PC-9 (cell line): ENCODE data around the gene MSANTD1. TPM values are rescaled to one million over a fixed set of nuclear protein-coding genes. Genes with fewer than 3 reads are reported as not detected.

Source experiments
- BruUV-seq: library from RNA; stranded (reverse); fragments of 400-500 nt; replicated peaks from 2 replicates; lab custom pipeline; 2021; lab: Mats Ljungman, UMichigan
- CTCF ChIA-PET: fragments of 300-600 bp; sonication (Branson Sonifier 250); formaldehyde crosslinking; loops from one replicate; lab custom pipeline; 2022; ENCODE audit warnings: antibody characterized with exemption; lab: Charles Lee
- POLR2A ChIA-PET: fragments of 300-600 bp; sonication (Branson Sonifier 250); formaldehyde crosslinking; loops from one replicate; lab custom pipeline; 2022; ENCODE audit warnings: antibody characterized with exemption; ENCODE audit not compliant: unreplicated experiment; lab: Charles Lee
- DNase-seq, 2 experiments: peaks; one replicate each; pipeline versions ENCODE4 v3.0.0 to v3.0.0-alpha.2; 2015 to 2022; ENCODE audit warnings: mixed read lengths in 1 of 2
- H2AFZ ChIP-seq: fragments of 200-600 bp; sonication (generic); 2 replicates; pipeline ENCODE4 v1.8.1; 2017; ENCODE audit warnings: antibody characterized with exemption
- H3F3A ChIP-seq: fragments of 200-600 bp; sonication (generic); 2 replicates; pipeline ENCODE4 v1.8.1; 2017; ENCODE audit warnings: antibody characterized with exemption, mild to moderate bottlenecking, low read depth; ENCODE audit not compliant: insufficient read depth
- H3K27ac ChIP-seq: fragments of 200-600 bp; sonication (generic); 2 replicates; pipeline ENCODE4 v1.6.1; 2016; ENCODE audit warnings: mixed run types
- H3K27me3 ChIP-seq: fragments of 200-600 bp; sonication (generic); 2 replicates; pipeline ENCODE4 v1.6.1; 2016; ENCODE audit warnings: low read depth, mixed run types; ENCODE audit not compliant: insufficient read depth
- H3K36me3 ChIP-seq: fragments of 200-600 bp; sonication (generic); 2 replicates; pipeline ENCODE4 v1.6.1; 2016; ENCODE audit warnings: low read depth, mixed run types
- H3K4me1 ChIP-seq: fragments of 200-600 bp; sonication (generic); replicated peaks from 2 replicates; pipeline ENCODE4 v1.6.1; 2016; ENCODE audit warnings: mixed run types; ENCODE audit not compliant: insufficient read depth
- H3K4me2 ChIP-seq: fragments of 200-600 bp; sonication (generic); 2 replicates; pipeline ENCODE4 v1.6.1; 2017; ENCODE audit warnings: mixed run types
- H3K4me3 ChIP-seq: fragments of 200-600 bp; sonication (generic); 2 replicates; pipeline ENCODE4 v1.6.1; 2016; ENCODE audit warnings: mixed run types
- H3K79me2 ChIP-seq: fragments of 200-600 bp; sonication (generic); 2 replicates; pipeline ENCODE4 v1.6.1; 2017; ENCODE audit warnings: low read depth, mixed run types
- H3K9me2 ChIP-seq: fragments of 200-600 bp; sonication (generic); 2 replicates; pipeline ENCODE4 v1.8.1; 2017; ENCODE audit warnings: mild to moderate bottlenecking; ENCODE audit not compliant: insufficient read depth
- H3K9me3 ChIP-seq: fragments of 200-600 bp; sonication (generic); 2 replicates; pipeline ENCODE4 v1.8.1; 2016; ENCODE audit warnings: low read depth; ENCODE audit not compliant: insufficient read depth
- H4K20me1 ChIP-seq: fragments of 200-600 bp; sonication (generic); 2 replicates; pipeline ENCODE4 v1.8.1; 2017; ENCODE audit not compliant: insufficient read depth
- EZH2 ChIP-seq: fragments of 200-600 bp; sonication (generic); IDR thresholded peaks from 2 replicates; pipeline ENCODE4 v1.8.0; 2017; ENCODE audit warnings: antibody characterized with exemption, low read depth
- intact Hi-C: fragments of 100-400 bp; cut with micrococcal nuclease; formaldehyde crosslinking; loops from one replicate; pipeline ENCODE4 v1.10.0; 2022; ENCODE audit not compliant: unreplicated experiment
- total RNA-seq: library from RNA; stranded (reverse); gene quantifications from 2 replicates; pipeline ENCODE4 v1.2.3, GENCODE V29; 2021
- TF ChIP-seq, protein P1 (sequence below): fragments of 200-600 bp; sonication (generic); conservative IDR thresholded peaks from 2 replicates; pipeline ENCODE4 v1.6.1; 2017; ENCODE audit warnings: mixed run types, antibody characterized with exemption, mild to moderate bottlenecking, moderate library complexity

MSANTD1 gene
- total RNA-seq, 1 experiment from 2014 or later: 3.1 TPM

DNA sequence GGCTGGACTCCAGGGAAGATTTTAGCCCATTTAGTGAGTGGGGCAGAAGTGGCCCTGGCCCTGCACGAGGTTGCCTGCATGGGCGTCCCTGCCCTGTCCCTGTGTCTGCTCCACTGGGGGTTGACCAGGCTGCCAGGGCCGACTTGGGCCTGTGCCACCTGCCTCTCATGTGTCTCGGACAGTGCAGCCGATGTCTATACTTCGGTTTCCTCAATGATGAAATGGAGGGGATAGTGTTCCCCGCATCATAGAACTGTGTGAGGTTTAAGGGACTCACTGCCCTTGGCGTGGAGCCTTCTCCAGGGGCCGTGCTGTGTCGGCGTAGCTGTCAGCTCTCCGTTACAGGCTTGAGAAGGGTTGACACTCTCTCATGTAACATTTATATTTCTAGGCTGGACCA lies 27.0 kb upstream of the MSANTD1 start:
- Histone ChIP-seq H3F3A (no peaks in the 10 kb centered on the region), H3K4me2 (no peak overlapping the region), H3K27ac (no peak overlapping the region), H3K27me3 (no peaks in the 10 kb centered on the region), H2AFZ (no peak overlapping the region), H3K79me2 (no peaks in the 10 kb centered on the region), H3K9me3 (no peaks in the 10 kb centered on the region), H3K4me3 (no peak overlapping the region), H3K36me3 (no peaks in the 10 kb centered on the region), H3K4me1 (no peaks in the 10 kb centered on the region), H4K20me1 (no peaks in the 10 kb centered on the region), H3K9me2 (no peaks in the 10 kb centered on the region)
- TF ChIP-seq, protein P1, sequence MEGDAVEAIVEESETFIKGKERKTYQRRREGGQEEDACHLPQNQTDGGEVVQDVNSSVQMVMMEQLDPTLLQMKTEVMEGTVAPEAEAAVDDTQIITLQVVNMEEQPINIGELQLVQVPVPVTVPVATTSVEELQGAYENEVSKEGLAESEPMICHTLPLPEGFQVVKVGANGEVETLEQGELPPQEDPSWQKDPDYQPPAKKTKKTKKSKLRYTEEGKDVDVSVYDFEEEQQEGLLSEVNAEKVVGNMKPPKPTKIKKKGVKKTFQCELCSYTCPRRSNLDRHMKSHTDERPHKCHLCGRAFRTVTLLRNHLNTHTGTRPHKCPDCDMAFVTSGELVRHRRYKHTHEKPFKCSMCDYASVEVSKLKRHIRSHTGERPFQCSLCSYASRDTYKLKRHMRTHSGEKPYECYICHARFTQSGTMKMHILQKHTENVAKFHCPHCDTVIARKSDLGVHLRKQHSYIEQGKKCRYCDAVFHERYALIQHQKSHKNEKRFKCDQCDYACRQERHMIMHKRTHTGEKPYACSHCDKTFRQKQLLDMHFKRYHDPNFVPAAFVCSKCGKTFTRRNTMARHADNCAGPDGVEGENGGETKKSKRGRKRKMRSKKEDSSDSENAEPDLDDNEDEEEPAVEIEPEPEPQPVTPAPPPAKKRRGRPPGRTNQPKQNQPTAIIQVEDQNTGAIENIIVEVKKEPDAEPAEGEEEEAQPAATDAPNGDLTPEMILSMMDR: no peak
- no peak for TF ChIP-seq EZH2
- BruUV-seq: no TSS peak
- intact Hi-C loops: no loop called here
- CTCF ChIA-PET: no interaction called here
- DNase-seq: no peak
- POLR2A ChIA-PET: no interaction called here

DNA sequence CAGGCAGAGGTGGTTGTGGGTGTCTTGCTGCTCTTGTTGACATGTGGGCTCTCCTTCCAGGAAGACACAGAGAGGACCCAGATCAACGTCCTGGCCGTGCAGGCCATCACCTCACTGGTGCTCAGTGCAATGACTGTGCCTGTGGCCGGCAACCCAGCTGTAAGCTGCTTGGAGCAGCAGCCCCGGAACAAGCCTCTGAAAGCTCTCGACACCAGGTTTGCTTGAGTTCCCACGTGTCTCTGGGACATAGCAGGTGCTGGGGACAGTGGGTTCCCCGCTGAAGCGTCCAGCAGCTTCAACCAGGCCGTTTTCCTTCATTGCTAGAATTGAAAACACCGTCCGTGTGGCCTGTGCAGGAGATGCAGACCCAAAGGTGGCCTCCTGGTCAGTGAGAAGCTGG lies 25.6 kb upstream of the MSANTD1 start:
- H3K79me2 ChIP-seq: no peaks in the 10 kb centered on the region
- no peaks in the 10 kb centered on the region for H3K9me3 ChIP-seq
- ChIA-PET POLR2A (no interaction called here), CTCF (no interaction called here)
- H3F3A ChIP-seq: no peaks in the 10 kb centered on the region
- TF ChIP-seq, protein P1: no peak
- no peak for TF ChIP-seq EZH2
- no peaks in the 10 kb centered on the region for H3K9me2 ChIP-seq
- no TSS peak for BruUV-seq
- H3K4me1 ChIP-seq: no peaks in the 10 kb centered on the region
- H3K27me3 ChIP-seq: no peaks in the 10 kb centered on the region
- intact Hi-C loops: no loop called here
- no peak overlapping the region for H2AFZ ChIP-seq
- no peak overlapping the region for H3K4me2 ChIP-seq
- H3K27ac ChIP-seq: no peak overlapping the region
- H3K4me3 ChIP-seq: no peak overlapping the region
- no peak for DNase-seq
- no peaks in the 10 kb centered on the region for H3K36me3 ChIP-seq
- H4K20me1 ChIP-seq: no peaks in the 10 kb centered on the region

DNA sequence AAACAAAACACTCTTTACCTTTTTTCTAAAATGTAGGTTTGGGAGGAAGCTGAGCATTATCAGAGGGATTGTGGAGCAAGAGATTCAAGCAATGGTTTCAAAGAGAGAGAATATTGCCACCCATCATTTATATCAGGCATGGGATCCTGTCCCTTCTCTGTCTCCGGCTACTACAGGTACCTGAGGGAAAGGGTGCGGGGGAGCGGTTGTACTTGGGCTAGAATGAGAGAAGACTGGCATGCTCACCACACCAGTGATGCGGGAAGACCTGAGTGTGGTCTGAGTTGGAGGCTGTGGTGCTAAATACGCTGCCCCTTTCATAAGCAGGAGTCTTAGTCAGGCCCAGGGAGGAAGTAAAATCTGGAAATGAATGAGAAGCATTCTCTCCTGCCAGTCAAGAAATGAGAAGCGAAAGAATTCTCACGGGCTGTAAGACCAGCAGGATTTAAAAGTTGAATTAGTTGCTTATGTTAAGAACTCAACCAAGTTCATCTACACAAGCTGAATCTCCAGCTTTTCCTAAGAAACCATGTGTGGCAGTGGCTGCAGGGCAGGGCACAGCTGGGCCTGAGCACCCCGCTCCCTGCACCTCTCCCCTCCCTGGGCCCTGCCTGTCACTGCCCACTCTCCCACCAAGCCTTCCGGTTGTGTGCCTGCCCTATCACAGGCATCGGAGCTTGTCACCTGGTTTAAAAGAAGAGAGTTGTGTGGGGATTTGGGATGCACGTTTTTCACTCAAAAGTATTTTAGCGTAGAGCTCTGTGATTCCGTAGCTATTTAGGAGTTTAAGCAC lies 24.8 kb upstream of the MSANTD1 start:
- no peaks in the 10 kb centered on the region for H3K36me3 ChIP-seq
- ChIA-PET POLR2A (no interaction called here), CTCF (no interaction called here)
- H3K4me3 ChIP-seq: no peak overlapping the region
- no peaks in the 10 kb centered on the region for H4K20me1 ChIP-seq
- no peak overlapping the region for H3K4me2 ChIP-seq
- no peaks in the 10 kb centered on the region for H3K9me2 ChIP-seq
- no peak overlapping the region for H3K27ac ChIP-seq
- TF ChIP-seq, protein P1: no peak
- TF ChIP-seq EZH2: no peak
- no peaks in the 10 kb centered on the region for H3K4me1 ChIP-seq
- H3K79me2 ChIP-seq: no peaks in the 10 kb centered on the region
- no peaks in the 10 kb centered on the region for H3K9me3 ChIP-seq
- intact Hi-C loops: no loop called here
- no peaks in the 10 kb centered on the region for H3K27me3 ChIP-seq
- H2AFZ ChIP-seq: no peak overlapping the region
- no TSS peak for BruUV-seq
- no peaks in the 10 kb centered on the region for H3F3A ChIP-seq
- DNase-seq: no peak
